K562 (cell line): Measurements from ENCODE around the gene ARSJ. TPM values are rescaled to one million over a fixed set of nuclear protein-coding genes. Genes with fewer than 3 reads are reported as not detected.

Source experiments
- ATAC-seq: fragments of 200-7000 bp; cut with Tn5 transposase; 3 replicates; pipeline ENCODE4 v1.9.1; 2020; ENCODE audit warnings: moderate library complexity
- BruUV-seq: library from RNA; stranded (reverse); fragments of 400-500 nt; replicated peaks from 2 replicates; lab custom pipeline; 2021; lab: Mats Ljungman, UMichigan
- CTCF ChIA-PET: fragments of 300-600 bp; formaldehyde crosslinking; extraction: SDS; loops from one replicate; lab custom pipeline; 2021; ENCODE audit warnings: low intra/inter-chr PET ratio; lab: Yijun Ruan, JAX
- POLR2A ChIA-PET: fragments of 300-600, 350-650 bp; sonication (Branson Sonifier 250); formaldehyde crosslinking; extraction: SDS; loops from one replicate; lab custom pipeline; 2021; ENCODE audit warnings: antibody characterized with exemption, inconsistent platforms; lab: Yijun Ruan, JAX
- DNase-seq, 4 experiments: peaks; one replicate each; pipeline versions ENCODE4 v3.0.0 to v3.0.0-alpha.2; 2011 to 2018; ENCODE audit warnings: low spot score in 3 of 4, mixed read lengths in 3 of 4; ENCODE audit errors: extremely low read depth in 1 of 4
- FAIRE-seq: peaks from 2 replicates; lab custom pipeline; 2011; peaks lifted over from hg19 to GRCh38; lab: Jason Lieb, UNC
- H2AFZ ChIP-seq: 2 replicates; pipeline ENCODE4 v1.6.0; 2011; ENCODE audit warnings: low read depth, low read length, control low read depth, inconsistent platforms
- H3K27ac ChIP-seq: fragments of 200-600 bp; 3 replicates; pipeline ENCODE4 v1.8.0; 2011; ENCODE audit warnings: low read depth, mild to moderate bottlenecking, control low read depth, inconsistent platforms, low read length, moderate library complexity, mixed read lengths; ENCODE audit errors: extremely low read depth
- H3K27me3 ChIP-seq, 2 experiments: fragments of 300-600 bp in 1 of 2; 2 replicates in 1 of 2; 3 replicates in 1 of 2; pipeline versions ENCODE4 v1.6.0 to v1.8.0; 2011; ENCODE audit warnings: inconsistent platforms in 2 of 2, low read length in 2 of 2, mild to moderate bottlenecking in 1 of 2, mixed read lengths in 1 of 2, moderate library complexity in 1 of 2; ENCODE audit not compliant: control insufficient read depth in 2 of 2, insufficient read depth in 2 of 2
- H3K36me3 ChIP-seq: fragments of 300-600 bp; 3 replicates; pipeline ENCODE4 v1.8.0; 2011; ENCODE audit warnings: mild to moderate bottlenecking, low read length, inconsistent platforms; ENCODE audit not compliant: control insufficient read depth, insufficient read depth
- H3K4me1 ChIP-seq, 2 experiments: fragments of 200-600 bp in 1 of 2; replicated peaks in 1 of 2; 2 replicates in 1 of 2; 3 replicates in 1 of 2; pipeline versions ENCODE4 v1.5.1 to v1.8.0; 2011; ENCODE audit warnings: inconsistent platforms in 2 of 2, low read length in 2 of 2, mild to moderate bottlenecking in 1 of 2, mixed read lengths in 1 of 2, moderate library complexity in 1 of 2; ENCODE audit not compliant: control insufficient read depth in 2 of 2, insufficient read depth in 2 of 2
- H3K4me2 ChIP-seq: 2 replicates; pipeline ENCODE4 v1.6.1; 2011; ENCODE audit warnings: low read length, control low read depth, inconsistent platforms, mixed read lengths; ENCODE audit not compliant: insufficient read depth
- H3K4me3 ChIP-seq: fragments of 200-600 bp; sonication (generic), shearing (Covaris generic); 2 replicates; pipeline ENCODE4 v1.5.1; 2016; ENCODE audit warnings: control low read depth, inconsistent platforms
- H3K79me2 ChIP-seq: fragments of 200-600 bp; 3 replicates; pipeline ENCODE4 v1.8.0; 2011; ENCODE audit warnings: low read length, inconsistent platforms; ENCODE audit not compliant: control insufficient read depth, insufficient read depth
- H3K9ac ChIP-seq, 2 experiments: 2 replicates each; pipeline versions ENCODE4 v1.6.0 to v1.6.1; 2011; ENCODE audit warnings: low read depth in 2 of 2, low read length in 2 of 2, control low read depth in 1 of 2, inconsistent platforms in 1 of 2, mild to moderate bottlenecking in 1 of 2, mixed read lengths in 1 of 2; ENCODE audit not compliant: insufficient read depth in 1 of 2
- H3K9me1 ChIP-seq: one replicate; pipeline ENCODE4 v1.6.0; 2011; ENCODE audit warnings: inconsistent platforms, mild to moderate bottlenecking, low read length, moderate library complexity; ENCODE audit not compliant: control insufficient read depth, insufficient read depth
- H3K9me3 ChIP-seq: replicated peaks from 2 replicates; pipeline ENCODE4 v1.5.1; 2011; ENCODE audit warnings: low read depth, low read length, inconsistent platforms; ENCODE audit not compliant: control insufficient read depth, insufficient read depth
- H4K20me1 ChIP-seq: replicated peaks from 2 replicates; pipeline ENCODE4 v1.6.1; 2011; ENCODE audit warnings: low read length, inconsistent platforms, mixed read lengths; ENCODE audit not compliant: control insufficient read depth, insufficient read depth
- ARHGAP35 ChIP-seq: fragments of 450-650 bp; IDR thresholded peaks from 2 replicates; pipeline ENCODE4 v1.6.1; 2018; ENCODE audit not compliant: partially characterized antibody
- ARID2 ChIP-seq: fragments of 450-650 bp; IDR thresholded peaks from 2 replicates; pipeline ENCODE4 v1.6.1; 2017; ENCODE audit warnings: antibody characterized with exemption, mild to moderate bottlenecking
- CEBPZ ChIP-seq: fragments of 150-350 bp; IDR thresholded peaks from 2 replicates; pipeline ENCODE4 v1.6.1; 2014; ENCODE audit warnings: low read depth, mild to moderate bottlenecking, low read length, borderline replicate concordance
- DLX4 ChIP-seq: fragments of 250-450 bp; sonication (Bioruptor Pico); IDR thresholded peaks from 2 replicates; pipeline ENCODE4 v1.6.1; 2021; ENCODE audit warnings: mild to moderate bottlenecking
- ESRRA ChIP-seq: fragments of 450-650 bp; IDR thresholded peaks from 2 replicates; pipeline ENCODE4 v1.6.1; 2014; ENCODE audit warnings: low read depth, mild to moderate bottlenecking, moderate library complexity, borderline replicate concordance
- FIP1L1 ChIP-seq: fragments of 200-400 bp; formaldehyde crosslinking; IDR thresholded peaks from 2 replicates; pipeline ENCODE4 v1.6.1; 2018; ENCODE audit warnings: mild to moderate bottlenecking, low read depth, low read length; ENCODE audit not compliant: poor library complexity, severe bottlenecking
- NELFE ChIP-seq: IDR thresholded peaks from 2 replicates; pipeline ENCODE4 v1.6.1; 2011; ENCODE audit warnings: mild to moderate bottlenecking; ENCODE audit not compliant: insufficient read depth, insufficient read length
- PML ChIP-seq: IDR thresholded peaks from 2 replicates; pipeline ENCODE4 v1.6.1; 2012; ENCODE audit warnings: low read length, inconsistent platforms
- RFX5 ChIP-seq: IDR thresholded peaks from 2 replicates; pipeline ENCODE4 v1.6.1; 2011; ENCODE audit warnings: low read depth, mild to moderate bottlenecking, improper control_type of control experiment, low read length
- ZNF175 ChIP-seq: fragments of 200-800 bp; sonication (Bioruptor generic); IDR thresholded peaks from 2 replicates; pipeline ENCODE4 v1.6.1; 2016; ENCODE audit warnings: low read depth, mild to moderate bottlenecking, missing genetic modification characterization, missing compliant biosample characterization
- ZNF24 ChIP-seq: fragments of 450-650 bp; IDR thresholded peaks from 2 replicates; pipeline ENCODE4 v1.6.1; 2016
- ZNF41 ChIP-seq: fragments of 250-450 bp; sonication (Bioruptor Pico); conservative IDR thresholded peaks from 2 replicates; pipeline ENCODE4 v1.4.0; 2020; ENCODE audit warnings: mild to moderate bottlenecking
- WGBS: fragments of 100-300 bp; shearing (Covaris generic); methylation state at CpG from one replicate; pipeline ENCODE4 v1.1.6; 2016; ENCODE audit warnings: low coverage, mixed read lengths; ENCODE audit not compliant: insufficient coverage; ENCODE audit errors: missing lambda C conversion rate; 5-methylcytosine and 5-hydroxymethylcytosine counted together
- in situ Hi-C: fragments of 300-500 bp; cut with MboI; formaldehyde crosslinking; loops from 4 replicates; pipeline ENCODE4 v1.15.0; 2018; ENCODE audit warnings: inconsistent platforms, mixed read lengths
- intact Hi-C: fragments of 100-400 bp; cut with micrococcal nuclease; formaldehyde crosslinking; loops from 2 replicates; pipeline ENCODE4 v1.14.2; 2022
- polyA plus RNA-seq, 8 experiments: library from polyadenylated mRNA; depleted of rRNA in 4 of 8; stranded (reverse) in 5 of 8; unstranded in 3 of 8; fragments of >200 nt; fragmentation: Nextera tagmentation in 2 of 8; fragmentation: Illumina TruSeq in 1 of 8; extraction: Ambion mirVana in 2 of 8; extraction: Trizol in 1 of 8; gene quantifications; 2 replicates each; pipeline versions ENCODE4 v1.2.1 to v1.2.3, GENCODE V29; 2011 to 2014; ENCODE audit warnings: inconsistent platforms in 1 of 8, missing spikeins in 1 of 8
- total RNA-seq, 7 experiments: library from RNA; depleted of rRNA in 6 of 7; stranded (reverse); fragments of >200 nt in 6 of 7; fragmentation: Illumina TruSeq in 2 of 7; extraction: Trizol in 2 of 7; gene quantifications; 2 replicates each; pipeline versions ENCODE4 v1.2.1 to v1.2.3, GENCODE V29; 2011 to 2021; ENCODE audit warnings: low replicate concordance in 1 of 7
- TF ChIP-seq, protein P1 (sequence below): fragments of 250-450 bp; sonication (Bioruptor Pico); IDR thresholded peaks from 2 replicates; pipeline ENCODE4 v1.8.0; 2022; ENCODE audit warnings: moderate library complexity, mild to moderate bottlenecking, inconsistent platforms
- TF ChIP-seq, protein P2 (sequence below), 3 experiments: fragments of 200-800 bp in 1 of 3; fragments of 250-450 bp in 1 of 3; fragments of 450-650 bp in 1 of 3; sonication (Bioruptor Pico) in 1 of 3; sonication (Bioruptor generic) in 1 of 3; formaldehyde crosslinking in 1 of 3; IDR thresholded peaks; 2 replicates each; pipeline versions ENCODE4 v1.6.1 to v1.8.0; 2016 to 2022; ENCODE audit warnings: mild to moderate bottlenecking in 2 of 3, missing genetic modification characterization in 2 of 3, missing compliant biosample characterization in 1 of 3, moderate library complexity in 1 of 3

ARSJ gene
- total and polyA plus RNA-seq, 9 of the 15 experiments (the other 6 are each of a cell fraction or from before 2014, with no cell fraction given), result not detected

- H3K4me1 ChIP-seq, result no peaks in the 10 kb centered on the region
- CTCF ChIA-PET, result no interaction called here
- no peak overlapping the region for H3K9ac ChIP-seq
- H4K20me1 ChIP-seq, result no peaks in the 10 kb centered on the region
- ATAC-seq (no peak), DNase-seq (no peak), FAIRE-seq (no peak)
- no peaks in the 10 kb centered on the region for H3K36me3 ChIP-seq
- POLR2A ChIA-PET, result no interaction called here
- no peaks in the 10 kb centered on the region for H3K9me3 ChIP-seq
- H3K27ac ChIP-seq, result no peak overlapping the region
- no TSS peak for BruUV-seq
- in situ Hi-C loops, result no loop called here
- H3K4me3 ChIP-seq, result no peak overlapping the region
- H3K9me1 ChIP-seq, result no peaks in the 10 kb centered on the region
- no peak overlapping the region for H3K4me2 ChIP-seq
- no peak overlapping the region for H2AFZ ChIP-seq
- H3K27me3 ChIP-seq, result no peaks in the 10 kb centered on the region
- intact Hi-C loops, result no loop called here
- no peaks in the 10 kb centered on the region for H3K79me2 ChIP-seq
- 0% methylated on average over 3 of the region's 3 CpGs for WGBS
- TF ChIP-seq ESRRA, result no peak
- no peak for TF ChIP-seq ARHGAP35
- TF ChIP-seq PML, result no peak
- TF ChIP-seq DLX4, result no peak
- no peak for TF ChIP-seq ZNF41 (CRISPR knock-in tag)
- no peak for TF ChIP-seq NELFE
- TF ChIP-seq ZNF175 (CRISPR knock-in tag), result no peak
- TF ChIP-seq, protein P1, sequence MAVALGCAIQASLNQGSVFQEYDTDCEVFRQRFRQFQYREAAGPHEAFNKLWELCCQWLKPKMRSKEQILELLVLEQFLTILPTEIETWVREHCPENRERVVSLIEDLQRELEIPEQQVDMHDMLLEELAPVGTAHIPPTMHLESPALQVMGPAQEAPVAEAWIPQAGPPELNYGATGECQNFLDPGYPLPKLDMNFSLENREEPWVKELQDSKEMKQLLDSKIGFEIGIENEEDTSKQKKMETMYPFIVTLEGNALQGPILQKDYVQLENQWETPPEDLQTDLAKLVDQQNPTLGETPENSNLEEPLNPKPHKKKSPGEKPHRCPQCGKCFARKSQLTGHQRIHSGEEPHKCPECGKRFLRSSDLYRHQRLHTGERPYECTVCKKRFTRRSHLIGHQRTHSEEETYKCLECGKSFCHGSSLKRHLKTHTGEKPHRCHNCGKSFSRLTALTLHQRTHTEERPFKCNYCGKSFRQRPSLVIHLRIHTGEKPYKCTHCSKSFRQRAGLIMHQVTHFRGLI (CRISPR knock-in tag), result no peak
- TF ChIP-seq ZNF24, result no peak
- TF ChIP-seq ARID2, result no peak
- TF ChIP-seq FIP1L1, result no peak
- no peak for TF ChIP-seq CEBPZ
- TF ChIP-seq, protein P2, sequence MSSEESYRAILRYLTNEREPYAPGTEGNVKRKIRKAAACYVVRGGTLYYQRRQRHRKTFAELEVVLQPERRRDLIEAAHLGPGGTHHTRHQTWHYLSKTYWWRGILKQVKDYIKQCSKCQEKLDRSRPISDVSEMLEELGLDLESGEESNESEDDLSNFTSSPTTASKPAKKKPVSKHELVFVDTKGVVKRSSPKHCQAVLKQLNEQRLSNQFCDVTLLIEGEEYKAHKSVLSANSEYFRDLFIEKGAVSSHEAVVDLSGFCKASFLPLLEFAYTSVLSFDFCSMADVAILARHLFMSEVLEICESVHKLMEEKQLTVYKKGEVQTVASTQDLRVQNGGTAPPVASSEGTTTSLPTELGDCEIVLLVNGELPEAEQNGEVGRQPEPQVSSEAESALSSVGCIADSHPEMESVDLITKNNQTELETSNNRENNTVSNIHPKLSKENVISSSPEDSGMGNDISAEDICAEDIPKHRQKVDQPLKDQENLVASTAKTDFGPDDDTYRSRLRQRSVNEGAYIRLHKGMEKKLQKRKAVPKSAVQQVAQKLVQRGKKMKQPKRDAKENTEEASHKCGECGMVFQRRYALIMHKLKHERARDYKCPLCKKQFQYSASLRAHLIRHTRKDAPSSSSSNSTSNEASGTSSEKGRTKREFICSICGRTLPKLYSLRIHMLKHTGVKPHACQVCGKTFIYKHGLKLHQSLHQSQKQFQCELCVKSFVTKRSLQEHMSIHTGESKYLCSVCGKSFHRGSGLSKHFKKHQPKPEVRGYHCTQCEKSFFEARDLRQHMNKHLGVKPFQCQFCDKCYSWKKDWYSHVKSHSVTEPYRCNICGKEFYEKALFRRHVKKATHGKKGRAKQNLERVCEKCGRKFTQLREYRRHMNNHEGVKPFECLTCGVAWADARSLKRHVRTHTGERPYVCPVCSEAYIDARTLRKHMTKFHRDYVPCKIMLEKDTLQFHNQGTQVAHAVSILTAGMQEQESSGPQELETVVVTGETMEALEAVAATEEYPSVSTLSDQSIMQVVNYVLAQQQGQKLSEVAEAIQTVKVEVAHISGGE (CRISPR knock-in tag; IDR thresholded peaks at IDR 0.05), result no peak
- TF ChIP-seq RFX5, result no peak
Measured at GRCh38 chr4:113943863-113944262, 35.6 kb downstream of the ARSJ start.
